Hepatocyte (in vitro differentiated cells): Measurements from ENCODE around the gene KRT80. TPM values are rescaled to one million over a fixed set of nuclear protein-coding genes. Genes with fewer than 3 reads are reported as not detected.

ENCODE experiments used
- DNase-seq: peaks from one replicate; pipeline ENCODE4 v3.0.0-alpha.2; 2016; ENCODE audit warnings: low spot score
- H2AFZ ChIP-seq: fragments of 200-600 bp; sonication (generic); 2 replicates; pipeline ENCODE4 v1.6.0; 2016; ENCODE audit warnings: antibody characterized with exemption, mild to moderate bottlenecking
- H3K27ac ChIP-seq: fragments of 200-600 bp; sonication (generic); 2 replicates; pipeline ENCODE4 v1.5.1; 2016; ENCODE audit warnings: mild to moderate bottlenecking
- H3K27me3 ChIP-seq: fragments of 200-600 bp; sonication (generic); 2 replicates; pipeline ENCODE4 v1.6.1; 2016
- H3K36me3 ChIP-seq: fragments of 200-600 bp; sonication (generic); replicated peaks from 2 replicates; pipeline ENCODE4 v1.5.1; 2016; ENCODE audit warnings: low read depth; ENCODE audit not compliant: insufficient read depth
- H3K4me1 ChIP-seq: fragments of 200-600 bp; sonication (generic); 2 replicates; pipeline ENCODE4 v1.5.1; 2016; ENCODE audit warnings: mild to moderate bottlenecking, moderate library complexity; ENCODE audit not compliant: insufficient read depth
- H3K4me2 ChIP-seq: fragments of 200-600 bp; sonication (generic); 2 replicates; pipeline ENCODE4 v1.6.0; 2016
- H3K4me3 ChIP-seq: fragments of 200-600 bp; sonication (generic); 2 replicates; pipeline ENCODE4 v1.5.1; 2016; ENCODE audit warnings: mild to moderate bottlenecking
- H3K79me2 ChIP-seq: fragments of 200-600 bp; sonication (generic); 2 replicates; pipeline ENCODE4 v1.6.0; 2017; ENCODE audit warnings: mild to moderate bottlenecking
- H3K9me2 ChIP-seq: fragments of 200-600 bp; sonication (generic); replicated peaks from 2 replicates; pipeline ENCODE4 v1.6.0; 2017; ENCODE audit warnings: mild to moderate bottlenecking; ENCODE audit not compliant: insufficient read depth
- H3K9me3 ChIP-seq: fragments of 200-600 bp; sonication (generic); 2 replicates; pipeline ENCODE4 v1.5.1; 2016; ENCODE audit warnings: low read depth, mild to moderate bottlenecking
- H4K20me1 ChIP-seq: fragments of 200-600 bp; sonication (generic); 2 replicates; pipeline ENCODE4 v1.6.0; 2016; ENCODE audit warnings: mild to moderate bottlenecking; ENCODE audit not compliant: insufficient read depth, poor library complexity, severe bottlenecking
- CTCF ChIP-seq: fragments of 200-600 bp; sonication (generic); IDR thresholded peaks from 2 replicates; pipeline ENCODE4 v1.5.1; 2016; ENCODE audit warnings: antibody characterized with exemption, mild to moderate bottlenecking; ENCODE audit not compliant: poor library complexity
- EZH2 ChIP-seq: fragments of 200-600 bp; sonication (generic); IDR thresholded peaks from 2 replicates; pipeline ENCODE4 v1.6.1; 2016; ENCODE audit warnings: antibody characterized with exemption, mild to moderate bottlenecking, borderline replicate concordance
- EZH2phosphoT487 ChIP-seq: fragments of 200-600 bp; sonication (generic); IDR thresholded peaks from one replicate; pipeline ENCODE4 v1.6.1; 2018; ENCODE audit warnings: antibody characterized with exemption, mild to moderate bottlenecking, low read depth, moderate library complexity; ENCODE audit not compliant: unreplicated experiment, severe bottlenecking
- WGBS: methylation state at CpG from one replicate; pipeline ENCODE4 v1.1.6; 2016; ENCODE audit warnings: low lambda C conversion rate; ENCODE audit errors: missing lambda C conversion rate; 5-methylcytosine and 5-hydroxymethylcytosine counted together
- polyA plus RNA-seq: library from polyadenylated mRNA; unstranded; fragments of >200 nt; fragmentation: Nextera tagmentation; extraction: Ambion mirVana; gene quantifications from 2 replicates; pipeline ENCODE4 v1.2.1, GENCODE V29; 2016
- total RNA-seq: library from RNA; depleted of rRNA; stranded (reverse); fragments of >200 nt; gene quantifications from 2 replicates; pipeline ENCODE4 v1.2.3, GENCODE V29; 2014

Gene KRT80
- total and polyA plus RNA-seq, 2 experiments from 2014 or later, result 0.77 to 1.2 TPM

DNA sequence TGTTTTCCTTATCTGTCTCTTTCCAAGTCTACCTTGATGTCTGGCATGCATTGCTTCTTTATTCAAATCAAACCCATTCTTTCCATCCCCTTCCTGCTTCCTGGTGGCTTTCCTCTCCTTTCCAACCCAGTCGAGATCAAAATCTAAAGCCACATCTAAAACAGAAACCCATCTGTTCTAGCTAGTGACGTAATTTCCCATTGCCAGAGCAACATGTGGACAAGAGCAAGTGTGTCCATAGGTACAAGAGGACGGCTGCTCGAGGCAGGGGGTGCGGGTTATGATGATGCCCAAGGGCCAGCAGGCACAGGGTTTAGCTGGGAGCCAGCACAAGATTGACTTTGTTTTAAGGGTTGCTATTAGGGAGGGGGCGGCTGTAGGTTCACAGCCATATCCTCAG is 7.0 kb downstream of the KRT80 start:
- Histone ChIP-seq H3K4me1 (peaks cover 24% of the 10 kb centered on the region), H3K9me3 (no peaks in the 10 kb centered on the region), H3K9me2 (no peaks in the 10 kb centered on the region), H3K4me3 (no peak overlapping the region), H2AFZ (no peak overlapping the region), H3K79me2 (no peaks in the 10 kb centered on the region), H3K27ac (no peak overlapping the region), H4K20me1 (no peaks in the 10 kb centered on the region), H3K4me2 (no peak overlapping the region), H3K36me3 (no peaks in the 10 kb centered on the region), H3K27me3 (no peaks in the 10 kb centered on the region)
- no peak for DNase-seq
- TF ChIP-seq EZH2 (no peak), EZH2phosphoT487 (no peak), CTCF (no peak)
- 76% methylated on average over 6 of the region's 6 CpGs for WGBS

- no peak overlapping the region for H3K27ac ChIP-seq
- TF ChIP-seq EZH2phosphoT487 (no peak), CTCF (no peak), EZH2 (no peak)
- WGBS, result 95% methylated on average over 8 of the region's 8 CpGs
Observed at GRCh38 chr12:52183971-52184370, 7.8 kb downstream of the KRT80 start.

GRCh38 chr12:52183544-52183910 is 8.3 kb downstream of the KRT80 start:
- Histone ChIP-seq H3K4me1 (peaks cover 19% of the 10 kb centered on the region), H3K9me2 (no peaks in the 10 kb centered on the region), H3K36me3 (no peaks in the 10 kb centered on the region), H4K20me1 (no peaks in the 10 kb centered on the region), H3K9me3 (no peaks in the 10 kb centered on the region), H2AFZ (no peak overlapping the region), H3K27ac (no peak overlapping the region), H3K27me3 (no peaks in the 10 kb centered on the region), H3K4me3 (no peak overlapping the region), H3K79me2 (no peaks in the 10 kb centered on the region), H3K4me2 (no peak overlapping the region)
- no peak for TF ChIP-seq EZH2
- no peak for TF ChIP-seq EZH2phosphoT487
- TF ChIP-seq CTCF, result no peak
- no peak for DNase-seq
- WGBS, result 72% methylated on average over 6 of the region's 6 CpGs

More at GRCh38 chr12:52183971-52184370, 7.8 kb downstream of the KRT80 start:
- Histone ChIP-seq H4K20me1 (no peaks in the 10 kb centered on the region), H3K4me3 (no peak overlapping the region), H2AFZ (no peak overlapping the region), H3K4me2 (no peak overlapping the region), H3K36me3 (no peaks in the 10 kb centered on the region), H3K4me1 (peaks cover 19% of the 10 kb centered on the region), H3K27me3 (no peaks in the 10 kb centered on the region), H3K9me3 (no peaks in the 10 kb centered on the region), H3K9me2 (no peaks in the 10 kb centered on the region), H3K79me2 (no peaks in the 10 kb centered on the region)
- DNase-seq, result no peak
